H1 (cell line): ENCODE measurements around the gene GBX1. TPM values are rescaled to one million over a fixed set of nuclear protein-coding genes. Genes with fewer than 3 reads are reported as not detected.
A peak's percentile ranks its signal among the peaks of the same experiment; 100 is the strongest.

Experiments
- CTCF ChIA-PET: fragments of 300-600 bp; sonication (Branson Sonifier 250); formaldehyde crosslinking; loops from one replicate; lab custom pipeline; 2021; ENCODE audit not compliant: partially characterized antibody; lab: Charles Lee
- POLR2A ChIA-PET: fragments of 300-600 bp; sonication (Branson Sonifier 250); formaldehyde crosslinking; loops from one replicate; lab custom pipeline; 2021; ENCODE audit warnings: inconsistent platforms; ENCODE audit not compliant: partially characterized antibody; lab: Charles Lee
- DNase-seq, 2 experiments: peaks; one replicate each; pipeline versions ENCODE4 v3.0.0 to v3.0.0-alpha.2; 2010 to 2022; ENCODE audit warnings: low spot score in 2 of 2, low read depth in 1 of 2, mixed read lengths in 1 of 2
- FAIRE-seq: peaks from 2 replicates; lab custom pipeline; 2011; peaks lifted over from hg19 to GRCh38; lab: Jason Lieb, UNC
- H2AFZ ChIP-seq: 2 replicates; pipeline ENCODE4 v1.8.1; 2012; ENCODE audit warnings: low read length, inconsistent platforms
- H2AK5ac ChIP-seq: 2 replicates; pipeline ENCODE4 v1.6.1; 2013; ENCODE audit warnings: low read depth, low read length
- H2BK120ac ChIP-seq: replicated peaks from 2 replicates; pipeline ENCODE3; 2013; ENCODE audit warnings: low read depth, low read length, inconsistent platforms
- H2BK12ac ChIP-seq: 2 replicates; pipeline ENCODE4 v1.6.1; 2013; ENCODE audit warnings: low read depth, low read length
- H2BK15ac ChIP-seq: 2 replicates; pipeline ENCODE4 v1.6.1; 2013; ENCODE audit warnings: low read length
- H2BK20ac ChIP-seq: 2 replicates; pipeline ENCODE4 v1.6.1; 2013; ENCODE audit warnings: low read length
- H2BK5ac ChIP-seq: 2 replicates; pipeline ENCODE4 v1.6.1; 2013; ENCODE audit warnings: low read depth, low read length
- H3K14ac ChIP-seq: 2 replicates; pipeline ENCODE4 v1.6.1; 2013; ENCODE audit warnings: inconsistent platforms; ENCODE audit not compliant: insufficient read length
- H3K18ac ChIP-seq: 2 replicates; pipeline ENCODE4 v1.6.1; 2013; ENCODE audit warnings: low read length; ENCODE audit errors: extremely low read depth
- H3K23ac ChIP-seq: 2 replicates; pipeline ENCODE4 v1.6.1; 2013; ENCODE audit warnings: inconsistent platforms; ENCODE audit not compliant: insufficient read length
- H3K23me2 ChIP-seq: 2 replicates; pipeline ENCODE4 v1.6.1; 2013; ENCODE audit warnings: low read depth, low read length
- H3K27ac ChIP-seq: 2 replicates; pipeline ENCODE4 v1.6.1; 2011; ENCODE audit warnings: low read depth, low read length, inconsistent platforms
- H3K27me3 ChIP-seq, 4 experiments: replicated peaks in 1 of 4; 1 replicate in 1 of 4; 2 replicates in 3 of 4; pipeline versions ENCODE4 v1.6.1 to v1.8.1; 2011 to 2013; ENCODE audit warnings: low read length in 3 of 4, mild to moderate bottlenecking in 3 of 4, inconsistent platforms in 2 of 4, mixed read lengths in 2 of 4, moderate library complexity in 1 of 4; ENCODE audit not compliant: control insufficient read depth in 3 of 4, insufficient read depth in 3 of 4; ENCODE audit errors: extremely low read depth in 1 of 4
- H3K36me3 ChIP-seq, 4 experiments: 2 replicates each; pipeline versions ENCODE4 v1.6.1 to v1.8.1; 2011 to 2013; ENCODE audit warnings: mild to moderate bottlenecking in 4 of 4, low read length in 3 of 4, moderate library complexity in 2 of 4, control low read depth in 1 of 4, inconsistent platforms in 1 of 4; ENCODE audit not compliant: insufficient read depth in 4 of 4, control insufficient read depth in 2 of 4
- H3K4ac ChIP-seq: replicated peaks from 2 replicates; pipeline ENCODE3; 2013; ENCODE audit warnings: low read length, low read depth, mixed read lengths, inconsistent platforms; ENCODE audit not compliant: insufficient read length
- H3K4me1 ChIP-seq, 4 experiments: replicated peaks in 1 of 4; 1 replicate in 1 of 4; 2 replicates in 3 of 4; pipeline versions ENCODE4 v1.6.1 to v1.8.1; 2011 to 2013; ENCODE audit warnings: low read length in 3 of 4, inconsistent platforms in 2 of 4, mixed read lengths in 1 of 4; ENCODE audit not compliant: insufficient read depth in 4 of 4, control insufficient read depth in 3 of 4
- H3K4me2 ChIP-seq, 2 experiments: 2 replicates each; pipeline versions ENCODE4 v1.6.1 to v1.8.1; 2011 to 2013; ENCODE audit warnings: low read depth in 2 of 2, low read length in 2 of 2, control low read depth in 1 of 2, inconsistent platforms in 1 of 2, mild to moderate bottlenecking in 1 of 2; ENCODE audit not compliant: insufficient read depth in 1 of 2
- H3K4me3 ChIP-seq, 4 experiments: fragments of 200-600, 300-600 bp in 1 of 4; sonication (generic), shearing (Covaris generic), sonication (Bioruptor Twin) in 1 of 4; 2 replicates each; pipeline versions ENCODE4 v1.5.1 to v1.8.1; 2011 to 2016; ENCODE audit warnings: low read length in 4 of 4, low read depth in 3 of 4, control low read depth in 2 of 4, inconsistent platforms in 2 of 4, mild to moderate bottlenecking in 2 of 4, mixed read lengths in 1 of 4, moderate library complexity in 1 of 4; ENCODE audit not compliant: insufficient read depth in 2 of 4; ENCODE audit errors: extremely low read depth in 1 of 4
- H3K56ac ChIP-seq: replicated peaks from 2 replicates; pipeline ENCODE3; 2013; ENCODE audit warnings: low read depth, mild to moderate bottlenecking, mixed read lengths, low read length, inconsistent platforms; ENCODE audit not compliant: insufficient read length
- H3K79me1 ChIP-seq: 2 replicates; pipeline ENCODE4 v1.6.1; 2013; ENCODE audit warnings: low read depth, low read length, control low read depth
- H3K79me2 ChIP-seq, 2 experiments: 2 replicates each; pipeline versions ENCODE4 v1.6.1 to v1.8.1; 2012 to 2013; ENCODE audit warnings: low read length in 2 of 2, mild to moderate bottlenecking in 2 of 2, inconsistent platforms in 1 of 2; ENCODE audit not compliant: insufficient read depth in 2 of 2, control insufficient read depth in 1 of 2
- H3K9ac ChIP-seq, 4 experiments: replicated peaks in 1 of 4; 1 replicate in 1 of 4; 2 replicates in 3 of 4; pipeline versions ENCODE4 v1.6.1 to v1.8.1; 2011 to 2013; ENCODE audit warnings: low read depth in 3 of 4, low read length in 3 of 4, control low read depth in 2 of 4, mild to moderate bottlenecking in 2 of 4, moderate library complexity in 2 of 4, inconsistent platforms in 1 of 4; ENCODE audit errors: extremely low read depth in 1 of 4
- H3K9me3 ChIP-seq, 2 experiments: 2 replicates each; pipeline versions ENCODE4 v1.6.1 to v1.8.1; 2012 to 2013; ENCODE audit warnings: mild to moderate bottlenecking in 2 of 2, moderate library complexity in 2 of 2, control low read depth in 1 of 2, inconsistent platforms in 1 of 2, low read depth in 1 of 2, low read length in 1 of 2, mixed read lengths in 1 of 2; ENCODE audit not compliant: insufficient read depth in 2 of 2
- H4K20me1 ChIP-seq, 2 experiments: replicated peaks in 1 of 2; 2 replicates each; pipeline versions ENCODE3 to v1.8.1; 2011 to 2013; ENCODE audit warnings: inconsistent platforms in 2 of 2, low read length in 2 of 2, mild to moderate bottlenecking in 1 of 2; ENCODE audit not compliant: insufficient read depth in 2 of 2, control insufficient read depth in 1 of 2
- H4K5ac ChIP-seq: 2 replicates; pipeline ENCODE4 v1.6.1; 2013; ENCODE audit warnings: low read length, low read depth, mixed read lengths, inconsistent platforms; ENCODE audit not compliant: insufficient read length
- H4K8ac ChIP-seq: 2 replicates; pipeline ENCODE4 v1.8.0; 2013; ENCODE audit warnings: mild to moderate bottlenecking, moderate library complexity, low read length, inconsistent platforms; ENCODE audit not compliant: insufficient read depth; ENCODE audit errors: extremely low read depth
- H4K91ac ChIP-seq: replicated peaks from 2 replicates; pipeline ENCODE3; 2013; ENCODE audit warnings: low read length, mixed read lengths, inconsistent platforms; ENCODE audit not compliant: insufficient read length
- CBX8 ChIP-seq: fragments of 300-800, 300-1000 bp; sonication (generic); IDR thresholded peaks from 2 replicates; pipeline ENCODE4 v1.7.1; 2016; ENCODE audit warnings: low read depth, low read length, borderline replicate concordance
- CHD2 ChIP-seq: IDR thresholded peaks from 2 replicates; pipeline ENCODE4 v1.6.1; 2012; ENCODE audit warnings: low read length, improper control_type of control experiment
- EZH2 ChIP-seq: fragments of 200-600 bp; sonication (generic); IDR thresholded peaks from 2 replicates; pipeline ENCODE4 v1.7.1; 2012; ENCODE audit warnings: low read depth, mild to moderate bottlenecking, moderate library complexity, low read length, inconsistent platforms; ENCODE audit not compliant: severe bottlenecking
- JUN ChIP-seq: IDR thresholded peaks from 2 replicates; pipeline ENCODE4 v1.6.1; 2011; ENCODE audit warnings: low read depth, mild to moderate bottlenecking, improper control_type of control experiment, low read length
- NRF1 ChIP-seq: IDR thresholded peaks from 2 replicates; pipeline ENCODE4 v1.6.1; 2011; ENCODE audit warnings: mild to moderate bottlenecking, low read depth, low read length, improper control_type of control experiment
- SAP30 ChIP-seq: fragments of 300-600 bp; sonication (generic); IDR thresholded peaks from 2 replicates; pipeline ENCODE4 v1.7.1; 2012; ENCODE audit warnings: low read length, moderate library complexity, mild to moderate bottlenecking, inconsistent platforms; ENCODE audit not compliant: insufficient read depth, insufficient replicate concordance
- SIN3A ChIP-seq, 2 experiments: IDR thresholded peaks in 1 of 2; conservative IDR thresholded peaks in 1 of 2; 2 replicates each; pipeline ENCODE4 v1.6.1; 2011 to 2012; ENCODE audit warnings: low read length in 2 of 2, improper control_type of control experiment in 1 of 2, low read depth in 1 of 2, mild to moderate bottlenecking in 1 of 2
- TBP ChIP-seq: IDR thresholded peaks from 2 replicates; pipeline ENCODE4 v1.6.1; 2011; ENCODE audit warnings: low read depth, low read length, improper control_type of control experiment
- WGBS, 2 experiments: shearing (Covaris generic) in 1 of 2; methylation state at CpG; one replicate each; pipeline versions ENCODE4 v1.1.6 to v1.1.7; 2013 to 2015; ENCODE audit warnings: low lambda C conversion rate in 2 of 2, mixed read lengths in 2 of 2, inconsistent platforms in 1 of 2, low coverage in 1 of 2, missing lambda C conversion rate in 1 of 2; ENCODE audit not compliant: insufficient replicate concordance in 2 of 2, insufficient coverage in 1 of 2, insufficient read length in 1 of 2; ENCODE audit errors: extremely low coverage in 1 of 2, missing lambda C conversion rate in 1 of 2; 5-methylcytosine and 5-hydroxymethylcytosine counted together
- polyA plus RNA-seq, 7 experiments: library from polyadenylated mRNA; depleted of rRNA in 3 of 7; stranded (reverse) in 5 of 7; unstranded in 2 of 7; fragments of >200 nt in 5 of 7; fragments of 200-250 nt in 2 of 7; gene quantifications; 1 replicate in 5 of 7; 2 replicates in 1 of 7; 4 replicates in 1 of 7; pipeline versions ENCODE4 v1.2.1 to v1.2.3, GENCODE V29; 2011 to 2013; ENCODE audit warnings: missing spikeins in 2 of 7, mixed read lengths in 2 of 7
- total RNA-seq: library from RNA; stranded (reverse); fragmentation: NEBNext Ultra II Directional; extraction: Animal tissue kit (Norgen Biotek cat#: 25700); gene quantifications from 2 replicates; pipeline ENCODE4 v1.2.1, GENCODE V29; 2021
- TF ChIP-seq, protein P1 (sequence below): IDR thresholded peaks from 2 replicates; pipeline ENCODE4 v1.6.1; 2012; ENCODE audit warnings: low read length, inconsistent platforms

GBX1 gene
- total and polyA plus RNA-seq, 2 of the 8 experiments (the other 6 are each of a cell fraction or from before 2014, with no cell fraction given), result not detected

- H3K27me3 ChIP-seq, result peaks cover 0 to 13% (median 4%) of the 10 kb centered on the region in 4 experiments; a peak in 5 of 7 replicates
- H3K56ac ChIP-seq, result no peak overlapping the region
- peaks cover 0 to 23% (median 7%) of the 10 kb centered on the region in 4 experiments; a peak in 6 of 7 replicates for H3K4me1 ChIP-seq
- H3K18ac ChIP-seq, result no peak overlapping the region
- no peak overlapping the region for H4K8ac ChIP-seq
- no peak overlapping the region for H3K23ac ChIP-seq
- no peak overlapping the region for H3K27ac ChIP-seq
- no peaks in the 10 kb centered on the region for H3K9me3 ChIP-seq
- H3K36me3 ChIP-seq, result peaks cover 0 to 29% (median 4%) of the 10 kb centered on the region in 4 experiments; a peak in 3 of 8 replicates
- no peak overlapping the region for H2AFZ ChIP-seq
- no peak overlapping the region for H3K14ac ChIP-seq
- peaks cover 5% of the 10 kb centered on the region; the same call in 1 of the 2 replicates for H3K23me2 ChIP-seq
- H4K20me1 ChIP-seq, result peaks cover 8 to 35% of the 10 kb centered on the region in 2 experiments
- WGBS, 2 experiments, result 41% methylated on average over 23 of the region's 24 CpGs; no CpG with 5 or more reads in 1 of the 2 experiments
- CTCF ChIA-PET, result interaction anchor here (0.6 to 11.7 kb wide), 41 partner anchors 8 to 1655 kb away, joined by 3 to 197 read pairs (median 4); partner anchors contain the start of genes ABCF2 and GBX1
- no peak overlapping the region for H3K9ac ChIP-seq
- H2BK20ac ChIP-seq, result no peak overlapping the region
- no peak overlapping the region for H2BK12ac ChIP-seq
- H3K4me3 ChIP-seq, result no peak overlapping the region
- FAIRE-seq (peak; percentile 88), DNase-seq (peak in 1 of 2 experiments; percentile 94)
- H2BK5ac ChIP-seq, result no peak overlapping the region
- H2BK15ac ChIP-seq, result no peak overlapping the region
- no peak overlapping the region; a peak in 1 of 4 replicates for H3K4me2 ChIP-seq
- no peaks in the 10 kb centered on the region for H3K79me2 ChIP-seq
- no peak overlapping the region for H2AK5ac ChIP-seq
- no peak overlapping the region for H2BK120ac ChIP-seq
- POLR2A ChIA-PET, result interaction anchor here (0.9 to 2.0 kb wide), 3 partner anchors 9 to 15 kb away, joined by 3 to 7 read pairs (median 4); no protein-coding TSS in a partner anchor
- H3K79me1 ChIP-seq, result no peaks in the 10 kb centered on the region
- H4K91ac ChIP-seq, result no peak overlapping the region
- H3K4ac ChIP-seq, result no peak overlapping the region
- H4K5ac ChIP-seq, result no peak overlapping the region
- TF ChIP-seq EZH2, result no peak
- TF ChIP-seq NRF1, result no peak
- TF ChIP-seq TBP, result peak; percentile 50; the same call in 1 of the 2 replicates
- TF ChIP-seq, protein P1, sequence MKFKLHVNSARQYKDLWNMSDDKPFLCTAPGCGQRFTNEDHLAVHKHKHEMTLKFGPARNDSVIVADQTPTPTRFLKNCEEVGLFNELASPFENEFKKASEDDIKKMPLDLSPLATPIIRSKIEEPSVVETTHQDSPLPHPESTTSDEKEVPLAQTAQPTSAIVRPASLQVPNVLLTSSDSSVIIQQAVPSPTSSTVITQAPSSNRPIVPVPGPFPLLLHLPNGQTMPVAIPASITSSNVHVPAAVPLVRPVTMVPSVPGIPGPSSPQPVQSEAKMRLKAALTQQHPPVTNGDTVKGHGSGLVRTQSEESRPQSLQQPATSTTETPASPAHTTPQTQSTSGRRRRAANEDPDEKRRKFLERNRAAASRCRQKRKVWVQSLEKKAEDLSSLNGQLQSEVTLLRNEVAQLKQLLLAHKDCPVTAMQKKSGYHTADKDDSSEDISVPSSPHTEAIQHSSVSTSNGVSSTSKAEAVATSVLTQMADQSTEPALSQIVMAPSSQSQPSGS, result no peak
- no peak for TF ChIP-seq JUN
- no peak for TF ChIP-seq CHD2
- no peak for TF ChIP-seq CBX8
- TF ChIP-seq SIN3A (conservative IDR thresholded peaks at IDR 0.05 in 1 of 2, IDR thresholded peaks at IDR 0.05 in 1 of 2; ENCODE audit: low read depth in 1 of 2, low read length in 2 of 2), result peak in 1 of 2 experiments; percentile 85; a peak in 1 of 4 replicates
- no peak for TF ChIP-seq SAP30
Measured at GRCh38 chr7:151123822-151124464, 43.6 kb downstream of the GBX1 start.
